Occipital lobe (tissue), 2 donors: Measurements from ENCODE around the gene PPP4R4. TPM values are rescaled to one million over a fixed set of nuclear protein-coding genes. Genes with fewer than 3 reads are reported as not detected.

Source experiments
- DNase-seq: peaks from one replicate; lab custom pipeline; 2025; lab: John Stamatoyannopoulos, UW
- total RNA-seq: library from RNA; depleted of rRNA; stranded (reverse); fragments of >200 nt; gene quantifications from one replicate; pipeline ENCODE4 v1.2.3, GENCODE V29; 2014

Gene PPP4R4
- total RNA-seq, 1 donor from 2014 or later = 0.31 TPM

DNA sequence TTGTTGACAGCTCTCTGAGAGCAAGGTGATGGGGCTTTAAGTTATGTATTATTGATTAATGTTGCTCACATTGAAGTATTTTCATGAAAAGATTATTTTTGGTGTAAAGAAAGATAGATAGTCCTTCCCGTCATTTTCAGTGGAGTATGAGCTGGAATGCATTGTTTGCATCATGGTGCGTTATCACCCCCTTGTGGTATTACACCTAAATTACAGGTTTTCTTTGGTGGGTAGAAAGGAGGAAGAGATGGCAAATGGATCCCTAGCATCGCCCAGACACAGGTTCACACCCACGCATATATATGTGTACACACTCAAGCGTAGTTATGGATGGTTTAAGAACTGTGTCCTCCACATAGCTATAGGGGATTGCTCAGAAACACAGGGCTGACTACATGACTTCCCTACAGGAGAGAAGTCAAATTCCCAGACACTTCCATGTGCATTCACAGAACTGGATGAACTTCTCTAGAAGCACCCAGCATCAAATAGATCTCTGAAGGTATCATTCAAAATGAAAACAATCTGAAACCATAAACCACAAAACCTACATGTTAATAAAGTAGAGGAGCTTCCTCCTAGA lies 133.4 kb downstream of the PPP4R4 start:
- no peak for DNase-seq

DNA sequence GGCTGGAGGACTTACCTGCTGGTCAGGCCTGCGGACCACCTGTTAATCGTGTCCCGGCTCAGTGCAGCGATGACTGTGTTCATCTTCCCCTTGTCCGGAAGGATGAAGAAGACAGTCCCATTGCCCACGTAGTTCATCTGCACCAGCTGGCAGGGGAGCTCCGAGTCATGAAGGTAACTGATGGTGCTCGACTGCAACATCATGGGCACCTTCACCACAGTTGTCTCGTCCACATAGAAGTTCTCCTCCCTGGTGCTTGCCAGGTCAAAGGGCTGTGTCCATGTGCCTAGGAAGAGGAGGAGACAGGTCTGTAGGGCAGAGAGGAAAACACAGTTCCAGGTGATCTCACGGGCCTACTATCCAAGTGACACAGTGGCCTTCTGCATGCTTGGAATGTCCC lies 135.6 kb downstream of the PPP4R4 start:
- no peak for DNase-seq

DNA sequence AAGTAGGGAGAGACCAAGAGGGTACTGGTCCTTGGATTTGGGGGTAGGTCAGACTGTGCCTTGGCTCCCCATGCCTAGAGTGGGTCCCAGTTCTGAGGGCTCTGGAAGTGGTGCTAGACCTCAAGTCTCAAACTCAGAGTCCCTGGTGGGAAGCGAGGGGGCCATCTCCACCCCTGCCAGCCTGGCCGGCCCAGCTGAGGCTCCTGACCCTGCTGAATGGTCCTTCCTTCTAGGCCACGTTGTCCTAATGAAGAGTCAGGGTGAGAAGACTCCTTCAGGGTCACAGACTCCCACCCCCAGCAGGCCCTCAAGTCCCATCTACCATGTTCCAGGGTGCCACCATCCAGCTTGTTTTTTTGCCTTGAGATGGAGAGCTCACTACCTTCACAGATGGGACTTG lies 136.1 kb downstream of the PPP4R4 start:
- DNase-seq = no peak

DNA sequence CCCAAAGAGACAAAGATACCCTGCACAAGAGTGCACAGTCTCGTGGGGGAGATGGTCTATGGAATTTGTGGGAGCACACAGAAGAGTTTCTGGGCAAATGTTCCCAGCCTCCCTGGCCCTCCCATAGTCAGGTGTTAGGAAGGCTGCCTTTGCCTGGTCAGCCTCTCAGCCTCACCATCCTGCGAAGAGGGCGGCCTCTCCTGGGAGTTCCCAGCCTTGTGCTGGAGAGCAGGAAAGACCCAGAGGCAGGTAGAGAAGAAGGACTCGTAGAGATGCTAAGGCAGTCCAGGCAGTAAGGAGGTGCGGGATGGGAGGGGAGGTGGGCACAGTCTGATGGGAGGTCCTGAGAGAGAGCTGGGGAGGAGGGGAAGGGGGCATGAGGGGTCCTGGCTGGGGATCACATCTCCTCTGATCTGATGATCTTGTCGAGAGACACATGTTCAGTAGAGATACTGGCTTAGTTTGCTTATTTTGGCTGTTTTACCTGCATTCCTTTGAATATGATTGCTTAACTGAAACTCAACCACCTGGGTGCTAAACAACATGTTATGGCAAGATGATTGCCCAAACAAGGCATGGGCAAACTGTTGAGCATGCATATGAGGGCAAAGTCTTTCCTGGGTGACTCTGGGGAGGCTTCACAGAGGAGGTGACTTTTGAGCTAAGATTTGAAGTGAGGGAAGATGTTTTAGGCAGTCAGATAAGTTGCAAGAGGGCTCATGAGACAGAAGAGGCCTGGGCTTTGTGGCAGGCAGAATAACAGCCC lies 138.5 kb downstream of the PPP4R4 start:
- no peak for DNase-seq

DNA sequence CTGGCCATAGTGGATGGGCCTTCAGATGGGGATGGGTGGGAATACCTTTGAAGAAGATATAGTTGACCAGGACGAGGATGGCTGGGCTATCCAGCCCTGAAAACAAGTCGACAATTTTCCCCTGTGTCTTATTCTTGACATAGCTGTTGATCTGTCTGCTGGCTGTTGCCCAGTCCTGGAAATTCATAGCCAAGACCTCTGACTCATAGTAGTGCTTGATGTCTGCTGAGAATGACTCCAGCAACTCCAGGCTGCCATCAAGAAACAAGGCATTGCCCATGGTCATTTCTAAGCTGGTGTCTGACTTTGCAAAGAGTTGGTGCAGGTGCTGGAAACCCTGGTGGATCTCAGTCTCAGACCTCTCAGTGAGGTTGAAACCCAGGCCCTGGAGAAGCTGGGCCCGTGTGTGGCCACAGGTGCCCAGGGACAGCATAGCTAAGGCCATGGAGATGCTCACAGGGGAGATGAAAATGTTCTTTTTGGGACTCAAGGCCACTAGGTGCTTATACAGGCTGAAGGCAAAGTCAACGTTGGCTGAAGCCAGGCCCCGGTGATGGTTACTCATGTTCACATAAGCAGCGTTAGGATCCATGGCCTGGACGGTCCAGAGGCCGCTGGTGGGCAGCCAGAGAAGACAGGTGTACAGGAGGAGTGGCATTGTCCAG lies 140.0 kb downstream of the PPP4R4 start:
- no peak for DNase-seq

DNA sequence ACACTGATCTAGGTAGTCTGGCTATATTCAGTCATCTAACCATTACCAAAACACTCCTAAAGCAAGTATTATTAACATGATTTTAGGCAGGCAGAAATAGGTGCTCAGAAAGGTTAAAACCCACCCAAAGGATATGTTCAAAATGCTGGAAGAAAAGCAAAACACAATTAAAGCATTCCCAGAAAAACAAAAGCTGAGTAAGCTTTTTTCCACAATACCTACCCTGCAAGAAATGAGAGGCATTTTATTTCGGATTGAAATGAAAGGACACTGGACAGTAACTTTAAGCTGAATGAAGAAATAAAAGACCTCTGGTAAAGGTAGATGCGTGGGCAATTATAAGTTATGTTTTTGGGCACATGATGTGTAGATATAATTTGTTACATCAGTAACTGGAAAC lies 140.8 kb downstream of the PPP4R4 start:
- no peak for DNase-seq

DNA sequence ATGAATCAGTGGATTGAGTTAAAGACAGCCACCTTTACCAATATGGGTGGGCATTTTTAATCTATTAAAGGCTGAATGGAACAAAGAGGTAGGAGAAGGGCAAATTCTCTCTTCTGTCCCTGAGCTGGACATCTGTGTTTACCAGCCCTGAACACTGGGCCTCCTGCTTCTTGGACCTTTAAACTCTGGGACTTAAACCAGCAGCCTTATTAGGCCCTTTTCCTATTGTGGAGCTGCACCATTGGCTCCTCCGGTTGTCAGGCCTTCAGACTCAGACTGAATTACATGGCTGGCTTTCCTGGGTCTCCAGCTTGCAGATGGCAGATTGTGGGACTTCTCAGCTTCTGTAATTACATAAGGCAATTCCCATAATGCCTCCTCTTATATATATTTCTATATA lies 142.6 kb downstream of the PPP4R4 start:
- DNase-seq = no peak

DNA sequence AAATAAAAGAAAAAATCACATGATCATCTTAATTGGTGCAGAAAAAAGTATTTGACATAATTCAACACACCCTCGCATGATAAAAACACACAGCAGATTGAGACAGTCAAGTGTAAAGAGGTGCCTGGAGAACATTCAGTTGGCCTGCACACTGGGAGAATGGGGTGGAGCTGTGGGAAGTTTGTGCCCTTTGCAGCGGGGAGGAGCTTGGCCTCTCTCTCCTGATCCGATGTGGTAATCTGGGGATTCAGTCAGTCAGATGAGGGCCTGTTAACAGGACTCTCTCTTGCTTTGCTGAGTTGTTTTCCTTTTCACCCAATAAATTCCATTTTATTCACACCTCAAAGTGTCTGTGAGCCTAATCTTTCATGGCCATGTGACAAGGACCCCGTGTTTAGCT lies 143.1 kb downstream of the PPP4R4 start:
- no peak for DNase-seq

DNA sequence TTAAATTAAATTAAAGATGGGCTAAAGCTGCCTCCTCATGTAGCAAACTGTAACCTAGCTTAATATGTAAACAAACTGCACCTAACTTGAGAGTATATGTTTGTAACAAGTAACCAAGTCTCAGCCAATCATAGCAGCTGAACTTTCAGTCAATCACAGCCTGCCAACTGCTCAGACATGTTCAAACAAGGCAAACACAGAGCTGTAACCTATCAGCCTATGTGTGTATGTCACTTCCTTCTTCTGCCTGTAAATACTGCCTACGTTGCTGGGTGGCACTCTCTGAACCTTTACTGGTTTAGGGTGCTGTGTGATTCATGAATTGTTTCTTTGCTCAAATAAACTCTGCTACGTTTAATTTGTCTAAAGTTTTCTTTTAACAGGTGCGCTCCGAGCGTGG lies 146.1 kb downstream of the PPP4R4 start:
- DNase-seq = no peak

DNA sequence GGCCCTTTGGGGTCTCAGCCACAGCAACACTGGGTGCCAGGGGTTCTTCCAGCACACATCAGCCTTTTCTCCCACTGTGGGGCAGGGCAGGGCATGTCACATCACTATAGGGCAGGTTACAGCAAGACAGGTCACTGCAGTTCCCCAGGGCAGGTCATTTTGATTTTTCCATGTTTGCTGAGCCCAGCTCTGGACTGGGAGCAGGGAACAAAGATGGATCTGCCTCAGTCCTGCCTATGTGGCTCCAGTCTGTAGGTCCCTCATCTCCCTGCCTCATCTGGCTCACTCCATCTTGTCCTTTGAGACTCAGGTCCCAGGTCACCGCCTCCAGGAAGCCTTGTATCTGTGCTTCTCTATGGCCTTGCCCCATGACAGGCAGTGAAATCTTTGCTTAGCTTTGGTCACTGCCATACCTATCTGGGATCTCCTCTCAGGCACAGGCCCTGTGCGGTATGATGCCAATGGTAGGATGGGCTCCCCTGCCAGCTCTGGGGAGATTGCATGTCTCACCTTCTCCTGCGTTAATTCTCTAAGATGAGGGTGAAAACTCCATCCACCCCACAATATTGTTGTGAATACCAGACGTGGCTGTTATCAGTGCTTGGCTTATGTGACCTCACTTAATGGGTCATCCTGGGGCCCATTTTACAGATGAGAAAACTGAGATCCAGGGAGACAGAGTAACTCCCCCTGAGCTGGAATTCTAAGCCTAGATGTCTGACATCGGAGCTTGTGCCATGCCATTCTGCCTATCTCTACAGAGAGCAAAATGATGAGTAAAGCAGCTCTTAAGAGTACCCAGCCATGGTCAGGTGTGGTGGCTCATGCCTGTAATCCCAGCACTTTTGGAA lies 147.5 kb downstream of the PPP4R4 start:
- DNase-seq = no peak

DNA sequence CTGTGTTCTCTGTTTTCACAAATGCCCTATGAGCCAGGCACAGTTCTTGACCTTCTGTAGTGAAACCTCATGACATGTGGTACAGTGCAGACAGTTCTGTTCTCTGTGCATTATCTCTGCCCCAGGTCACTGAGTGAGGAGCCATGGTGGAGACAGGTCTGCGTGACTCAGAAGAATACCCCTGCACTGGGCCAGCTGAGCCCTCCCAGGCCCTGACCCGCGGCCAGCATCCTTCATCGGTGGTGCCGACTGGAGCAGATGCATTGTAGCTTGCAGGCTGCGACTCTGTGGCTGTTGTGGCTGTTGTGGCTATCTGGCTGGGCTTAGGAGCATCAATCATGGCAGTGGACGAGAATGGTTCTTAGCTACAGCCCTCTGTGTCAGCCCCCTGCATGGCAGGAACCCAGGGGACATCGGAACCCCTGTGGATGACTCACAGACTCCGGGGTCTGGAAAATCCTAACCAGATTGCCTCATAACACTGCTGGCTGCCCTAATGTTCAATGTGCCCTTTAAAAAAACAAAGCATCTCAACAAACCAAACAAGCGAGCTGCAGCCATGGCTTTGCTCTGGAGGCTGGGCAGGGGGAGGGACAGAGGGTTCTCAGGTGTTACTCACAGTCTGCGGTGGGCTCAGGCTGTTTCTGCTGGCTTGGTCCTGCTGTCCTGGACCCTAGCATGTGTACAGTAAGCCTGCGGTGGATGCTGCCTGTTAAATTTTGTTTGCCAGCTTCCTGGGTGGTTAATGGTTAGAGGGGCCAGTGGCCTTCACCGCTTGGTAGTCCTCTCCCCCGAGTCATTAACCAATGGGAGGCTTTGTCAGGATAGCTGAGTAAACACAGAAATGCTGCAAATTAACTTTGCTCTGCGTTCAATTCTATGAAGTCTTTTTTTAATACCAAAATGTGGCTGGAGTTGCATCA lies 148.8 kb downstream of the PPP4R4 start, which contains the start of gene SERPINA6:
Gene SERPINA6 (minus strand): TSS at position 689 of the 923 bp plus-strand sequence. CDS start 8,688 bp downstream, outside the sequence.
- no peak for DNase-seq

DNA sequence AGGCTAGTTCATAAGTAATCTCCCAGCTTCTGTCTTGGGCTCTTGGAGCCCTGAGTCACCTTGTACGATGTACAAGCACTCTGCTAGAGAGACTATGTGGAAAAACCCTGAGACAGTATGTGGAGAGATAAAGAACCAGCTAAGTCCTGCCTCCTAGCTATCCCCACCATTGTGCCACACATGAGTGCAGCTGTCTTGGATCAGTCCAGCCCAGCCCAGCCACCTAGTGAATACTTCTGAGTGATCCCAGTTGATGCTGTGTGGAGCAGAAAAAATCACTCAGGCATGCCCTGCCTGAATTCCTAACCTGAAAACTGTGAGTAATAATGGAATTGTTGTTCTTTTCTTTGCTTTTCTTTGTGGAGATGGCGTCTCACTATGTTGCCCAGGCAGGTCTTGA lies 154.1 kb downstream of the PPP4R4 start:
- DNase-seq = no peak

Other genes starting within 250 kb of the PPP4R4 start
- 3.0 TPM for gene FAM181A, start 247.0 kb upstream of the PPP4R4 start, total RNA-seq
- gene ASB2, start 197.8 kb upstream of the PPP4R4 start, total RNA-seq = not detected
- gene CCDC197, start 177.0 kb upstream of the PPP4R4 start, total RNA-seq = not detected
- 5.6 TPM for gene OTUB2, start 148.0 kb upstream of the PPP4R4 start, total RNA-seq
- gene DDX24, start 93.1 kb upstream of the PPP4R4 start, total RNA-seq = 110 TPM
- 5.0 TPM for gene IFI27L1, start 93.0 kb upstream of the PPP4R4 start, total RNA-seq
- 12.2 TPM for gene IFI27, start 63.6 kb upstream of the PPP4R4 start, total RNA-seq
- 8.9 TPM for gene IFI27L2, start 44.7 kb upstream of the PPP4R4 start, total RNA-seq
- gene SERPINA10, start 118.9 kb downstream of the PPP4R4 start, total RNA-seq = not detected
- not detected for gene SERPINA6, start 149.0 kb downstream of the PPP4R4 start, total RNA-seq
- not detected for gene SERPINA2, start 192.4 kb downstream of the PPP4R4 start, total RNA-seq
- gene SERPINA1, start 214.3 kb downstream of the PPP4R4 start, total RNA-seq = 1.4 TPM